Ascending aorta (tissue), 2 donors: ENCODE data around the gene ZSWIM3. TPM values are rescaled to one million over a fixed set of nuclear protein-coding genes. Genes with fewer than 3 reads are reported as not detected.
A peak's percentile ranks its signal among the peaks of the same experiment; 100 is the strongest.

Source experiments
- DNase-seq, 2 donors: peaks; one replicate each; pipeline ENCODE4 v3.0.0-alpha.2; 2019; ENCODE audit warnings: low spot score in 2 of 2
- H3K27ac ChIP-seq, 2 donors: fragments of 200-600 bp; sonication (generic); one replicate each; pipeline ENCODE4 v1.5.1; 2016 to 2017; ENCODE audit warnings: mild to moderate bottlenecking in 1 of 2
- H3K27me3 ChIP-seq: fragments of 200-600 bp; sonication (generic); one replicate; pipeline ENCODE4 v1.5.1; 2017
- H3K36me3 ChIP-seq, 2 donors: fragments of 200-600 bp; sonication (generic); one replicate each; pipeline ENCODE4 v1.5.1; 2016
- H3K4me1 ChIP-seq, 2 donors: fragments of 200-600 bp; sonication (generic); one replicate each; pipeline ENCODE4 v1.5.1; 2016 to 2017; ENCODE audit warnings: mild to moderate bottlenecking in 1 of 2
- H3K4me3 ChIP-seq, 2 donors: fragments of 200-600 bp; sonication (generic); one replicate each; pipeline ENCODE4 v1.5.1; 2016 to 2017; ENCODE audit warnings: mild to moderate bottlenecking in 1 of 2
- H3K9me3 ChIP-seq, 2 donors: fragments of 200-600 bp; sonication (generic); one replicate each; pipeline ENCODE4 v1.5.1; 2016
- CTCF ChIP-seq, 3 experiments: fragments of 200-600 bp in 2 of 3; fragments of 450-650 bp in 1 of 3; sonication (generic) in 2 of 3; IDR thresholded peaks; one replicate each; pipeline ENCODE4 v1.5.1; 2016 to 2019; ENCODE audit warnings: antibody characterized with exemption in 3 of 3, mild to moderate bottlenecking in 1 of 3, moderate library complexity in 1 of 3
- intact Hi-C: fragments of 100-400 bp; cut with DNase I; formaldehyde crosslinking; loops from one replicate; pipeline ENCODE4 v1.15.1; 2023
- total RNA-seq: library from RNA; depleted of rRNA; stranded (reverse); fragments of >200 nt; gene quantifications from one replicate; pipeline ENCODE4 v1.1.0, GENCODE V29; 2016

ZSWIM3 gene
- total RNA-seq, 1 donor from 2014 or later, result 6.8 TPM

- TF ChIP-seq CTCF (IDR thresholded peaks at IDR 0.05), result no peak
- DNase-seq, result no peak
- Histone ChIP-seq H3K27ac (no peak overlapping the region), H3K9me3 (no peaks in the 10 kb centered on the region), H3K27me3 (no peaks in the 10 kb centered on the region), H3K4me1 (peaks cover 7 to 16% of the 10 kb centered on the region in 2 donors), H3K36me3 (no peaks in the 10 kb centered on the region), H3K4me3 (no peak overlapping the region)
- intact Hi-C loops, result no loop called here
Measured at GRCh38 chr20:45921337-45922189, 64.1 kb downstream of the ZSWIM3 start.

GRCh38 chr20:45924391-45925261 is 67.2 kb downstream of the ZSWIM3 start:
- no peaks in the 10 kb centered on the region for H3K36me3 ChIP-seq
- peak overlapping the region; percentile 64 to 65 for H3K27ac ChIP-seq
- intact Hi-C loops, result no loop called here

GRCh38 chr20:45925821-45926506 is 68.5 kb downstream of the ZSWIM3 start:
- no peak for DNase-seq
- H3K4me3 ChIP-seq, result no peak overlapping the region
- H3K27me3 ChIP-seq, result no peaks in the 10 kb centered on the region
- H3K9me3 ChIP-seq, result no peaks in the 10 kb centered on the region
- intact Hi-C loops, result no loop called here
- H3K4me1 ChIP-seq, result peaks cover 7 to 8% of the 10 kb centered on the region in 2 donors
- H3K27ac ChIP-seq, result no peak overlapping the region
- no peak for TF ChIP-seq CTCF (IDR thresholded peaks at IDR 0.05)
- no peaks in the 10 kb centered on the region for H3K36me3 ChIP-seq

More at GRCh38 chr20:45924391-45925261, 67.2 kb downstream of the ZSWIM3 start:
- TF ChIP-seq CTCF (IDR thresholded peaks at IDR 0.05), result no peak
- Histone ChIP-seq H3K27me3 (no peaks in the 10 kb centered on the region), H3K4me1 (peaks cover 7 to 13% of the 10 kb centered on the region in 2 donors), H3K9me3 (no peaks in the 10 kb centered on the region), H3K4me3 (peak overlapping the region in 1 of 2 donors; percentile 27)
- no peak for DNase-seq

- no peak overlapping the region for H3K4me3 ChIP-seq
- no peak for TF ChIP-seq CTCF (IDR thresholded peaks at IDR 0.05)
- no peak overlapping the region for H3K27ac ChIP-seq
- peaks cover 7 to 8% of the 10 kb centered on the region in 2 donors for H3K4me1 ChIP-seq
- H3K36me3 ChIP-seq, result no peaks in the 10 kb centered on the region
- H3K9me3 ChIP-seq, result no peaks in the 10 kb centered on the region
- no peaks in the 10 kb centered on the region for H3K27me3 ChIP-seq
- DNase-seq, result no peak
- intact Hi-C loops, result no loop called here
Measured at GRCh38 chr20:45926731-45927070, 69.3 kb downstream of the ZSWIM3 start.

GRCh38 chr20:45927071-45927878 is 69.9 kb downstream of the ZSWIM3 start:
- TF ChIP-seq CTCF (IDR thresholded peaks at IDR 0.05), result no peak
- peaks cover 7 to 8% of the 10 kb centered on the region in 2 donors for H3K4me1 ChIP-seq
- H3K9me3 ChIP-seq, result no peaks in the 10 kb centered on the region
- H3K36me3 ChIP-seq, result no peaks in the 10 kb centered on the region
- H3K27ac ChIP-seq, result no peak overlapping the region
- DNase-seq, result no peak
- no peaks in the 10 kb centered on the region for H3K27me3 ChIP-seq
- no peak overlapping the region for H3K4me3 ChIP-seq
- intact Hi-C loops, result no loop called here
